Osteocyte (in vitro differentiated cells): ENCODE results near the gene MAML2. TPM values are rescaled to one million over a fixed set of nuclear protein-coding genes. Genes with fewer than 3 reads are reported as not detected.

Source experiments
- DNase-seq: peaks from one replicate; pipeline ENCODE4 v3.0.0; 2021; ENCODE audit warnings: mixed read lengths; ENCODE audit not compliant: unreplicated experiment; ENCODE audit errors: extremely low spot score
- H3K27ac Mint-ChIP-seq: one replicate; pipeline ENCODE4 v1.8.0; 2021; ENCODE audit warnings: mild to moderate bottlenecking, mixed read lengths; ENCODE audit not compliant: unreplicated experiment
- H3K27me3 Mint-ChIP-seq: one replicate; pipeline ENCODE4 v1.8.0; 2021; ENCODE audit warnings: mixed read lengths; ENCODE audit not compliant: unreplicated experiment
- H3K36me3 Mint-ChIP-seq: one replicate; pipeline ENCODE4 v1.8.0; 2021; ENCODE audit warnings: mixed read lengths; ENCODE audit not compliant: unreplicated experiment
- H3K4me1 Mint-ChIP-seq: one replicate; pipeline ENCODE4 v1.8.0; 2021; ENCODE audit warnings: mixed read lengths; ENCODE audit not compliant: unreplicated experiment
- H3K4me3 Mint-ChIP-seq: one replicate; pipeline ENCODE4 v1.8.0; 2021; ENCODE audit warnings: mild to moderate bottlenecking, moderate library complexity, mixed read lengths; ENCODE audit not compliant: unreplicated experiment
- H3K9me3 Mint-ChIP-seq: one replicate; pipeline ENCODE4 v1.8.0; 2021; ENCODE audit warnings: mixed read lengths; ENCODE audit not compliant: unreplicated experiment
- total RNA-seq: library from RNA; stranded (reverse); gene quantifications from 2 replicates; pipeline ENCODE4 v1.2.1, GENCODE V29; 2021
- TF ChIP-seq, protein P1 (sequence below): fragments of 200-600 bp; sonication (generic); IDR thresholded peaks from 2 replicates; pipeline ENCODE4 v1.5.0; 2021; ENCODE audit warnings: antibody characterized with exemption, mild to moderate bottlenecking, moderate library complexity

MAML2 gene
- total RNA-seq, 1 donor from 2014 or later = 29.3 TPM

DNA sequence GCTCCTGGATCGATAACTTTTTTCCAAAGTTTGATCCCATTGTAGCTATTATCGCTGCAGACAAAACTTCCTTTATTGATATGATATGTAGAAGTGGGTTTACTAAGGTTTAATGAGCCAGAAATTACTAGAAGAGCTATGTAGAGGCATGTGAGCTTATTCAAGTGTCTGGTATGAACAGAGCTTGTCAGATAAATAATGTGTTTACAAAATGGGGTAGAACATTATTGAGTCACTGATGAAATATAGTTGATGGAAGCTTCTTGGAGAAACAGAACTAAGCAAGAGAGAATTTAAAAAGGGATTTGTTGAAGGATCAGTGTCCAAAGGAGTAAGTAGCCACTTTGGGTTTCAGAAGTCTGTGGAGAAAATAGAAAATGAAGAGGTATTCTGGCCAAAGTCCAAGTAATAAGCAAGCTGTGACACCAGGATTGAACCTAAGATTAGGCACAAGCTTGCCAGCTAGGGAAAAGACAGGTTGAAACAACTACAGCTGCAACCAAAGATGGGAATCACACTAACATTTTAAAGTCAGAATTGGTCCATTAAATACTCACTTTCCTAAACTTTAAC is 104.3 kb downstream of the MAML2 start:
- H3K27me3 Mint-ChIP-seq = no peaks in the 10 kb centered on the region
- no peak for DNase-seq
- TF ChIP-seq, protein P1, sequence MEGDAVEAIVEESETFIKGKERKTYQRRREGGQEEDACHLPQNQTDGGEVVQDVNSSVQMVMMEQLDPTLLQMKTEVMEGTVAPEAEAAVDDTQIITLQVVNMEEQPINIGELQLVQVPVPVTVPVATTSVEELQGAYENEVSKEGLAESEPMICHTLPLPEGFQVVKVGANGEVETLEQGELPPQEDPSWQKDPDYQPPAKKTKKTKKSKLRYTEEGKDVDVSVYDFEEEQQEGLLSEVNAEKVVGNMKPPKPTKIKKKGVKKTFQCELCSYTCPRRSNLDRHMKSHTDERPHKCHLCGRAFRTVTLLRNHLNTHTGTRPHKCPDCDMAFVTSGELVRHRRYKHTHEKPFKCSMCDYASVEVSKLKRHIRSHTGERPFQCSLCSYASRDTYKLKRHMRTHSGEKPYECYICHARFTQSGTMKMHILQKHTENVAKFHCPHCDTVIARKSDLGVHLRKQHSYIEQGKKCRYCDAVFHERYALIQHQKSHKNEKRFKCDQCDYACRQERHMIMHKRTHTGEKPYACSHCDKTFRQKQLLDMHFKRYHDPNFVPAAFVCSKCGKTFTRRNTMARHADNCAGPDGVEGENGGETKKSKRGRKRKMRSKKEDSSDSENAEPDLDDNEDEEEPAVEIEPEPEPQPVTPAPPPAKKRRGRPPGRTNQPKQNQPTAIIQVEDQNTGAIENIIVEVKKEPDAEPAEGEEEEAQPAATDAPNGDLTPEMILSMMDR = no peak
- H3K4me1 Mint-ChIP-seq = peaks cover 42% of the 10 kb centered on the region
- no peak overlapping the region for H3K27ac Mint-ChIP-seq
- no peaks in the 10 kb centered on the region for H3K9me3 Mint-ChIP-seq
- H3K4me3 Mint-ChIP-seq = no peak overlapping the region
- H3K36me3 Mint-ChIP-seq = peaks cover 4% of the 10 kb centered on the region

DNA sequence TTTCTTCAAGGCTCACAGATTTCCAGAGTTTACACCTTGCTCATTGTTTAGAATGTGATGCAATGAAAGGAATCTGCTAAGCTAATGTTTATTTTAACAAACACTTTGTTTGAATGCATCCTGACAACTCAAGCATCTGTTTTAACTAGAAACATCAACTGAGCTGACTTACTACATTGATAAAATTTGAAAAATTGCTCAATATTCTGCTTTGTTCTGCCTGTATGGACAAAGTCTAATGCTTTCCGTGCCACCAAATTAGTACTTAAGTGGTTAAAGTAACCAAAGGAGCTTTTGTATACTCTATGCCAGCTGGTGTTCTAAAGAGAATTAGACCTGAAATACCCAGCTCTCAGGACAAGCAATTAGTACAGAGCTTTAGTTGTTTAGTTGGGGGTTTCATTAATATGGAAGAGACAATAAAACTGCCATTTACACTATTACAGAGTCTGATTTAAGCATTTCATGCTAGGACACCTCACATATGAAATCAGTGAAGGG is 105.2 kb downstream of the MAML2 start:
- Mint-ChIP-seq H3K9me3 (no peaks in the 10 kb centered on the region), H3K4me3 (no peak overlapping the region), H3K27ac (no peak overlapping the region), H3K36me3 (peaks cover 4% of the 10 kb centered on the region), H3K27me3 (no peaks in the 10 kb centered on the region), H3K4me1 (peaks cover 37% of the 10 kb centered on the region)
- DNase-seq = no peak
- TF ChIP-seq, protein P1 = no peak

DNA sequence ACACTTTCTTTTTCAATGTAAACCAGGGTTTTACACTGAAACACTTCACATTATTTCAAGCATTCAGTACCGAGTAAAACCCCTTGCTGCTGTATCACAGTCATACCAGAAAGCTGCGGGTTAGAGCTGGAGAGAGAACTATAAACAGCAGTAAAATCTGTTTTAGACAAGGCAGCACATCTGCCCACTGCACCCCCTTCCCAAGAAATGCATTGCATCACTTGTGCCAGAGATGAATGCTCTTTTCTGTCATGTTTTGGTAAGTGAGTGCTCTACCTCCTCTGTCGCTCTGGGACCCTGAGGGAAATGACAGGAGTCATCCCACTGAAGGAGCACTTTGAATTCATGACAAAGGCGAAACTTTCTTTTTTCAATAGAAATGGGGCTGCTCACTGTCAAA is 107.2 kb downstream of the MAML2 start:
- TF ChIP-seq, protein P1 = no peak
- H3K27ac Mint-ChIP-seq = peak overlapping the region; percentile 55
- H3K9me3 Mint-ChIP-seq = no peaks in the 10 kb centered on the region
- H3K4me3 Mint-ChIP-seq = no peak overlapping the region
- peaks cover 30% of the 10 kb centered on the region for H3K4me1 Mint-ChIP-seq
- DNase-seq = no peak
- H3K27me3 Mint-ChIP-seq = no peaks in the 10 kb centered on the region
- peaks cover 4% of the 10 kb centered on the region for H3K36me3 Mint-ChIP-seq

DNA sequence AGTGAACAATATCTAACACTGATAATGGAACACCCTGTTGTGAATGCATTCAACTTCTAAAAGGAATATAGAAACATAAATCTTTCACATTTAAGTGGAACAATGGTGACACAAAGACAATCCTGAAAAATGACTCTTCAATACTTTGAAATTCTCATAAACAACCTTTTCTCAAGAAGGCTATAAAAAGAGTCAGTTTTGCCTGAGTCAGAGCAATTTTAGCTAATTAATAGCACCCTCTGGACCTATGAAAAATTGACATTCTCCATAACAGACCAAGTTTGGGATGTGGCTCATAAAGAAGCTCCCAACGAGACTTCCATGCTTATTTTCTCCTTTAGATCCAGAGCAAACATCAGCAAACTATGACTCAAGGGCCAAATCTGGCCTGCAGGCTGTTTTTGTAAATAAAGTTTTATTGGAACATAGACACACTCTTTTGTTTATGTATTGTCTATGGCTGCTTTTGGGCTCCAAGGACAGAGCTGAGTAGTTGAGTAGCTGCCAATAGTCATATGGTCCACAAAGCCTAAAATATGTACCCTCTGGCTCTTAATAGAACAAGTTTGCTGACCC is 108.0 kb downstream of the MAML2 start:
- Mint-ChIP-seq H3K9me3 (no peaks in the 10 kb centered on the region), H3K27me3 (no peaks in the 10 kb centered on the region), H3K36me3 (peaks cover 4% of the 10 kb centered on the region), H3K4me1 (peaks cover 37% of the 10 kb centered on the region), H3K4me3 (no peak overlapping the region), H3K27ac (peak overlapping the region; percentile 55)
- no peak for DNase-seq
- TF ChIP-seq, protein P1 = no peak

DNA sequence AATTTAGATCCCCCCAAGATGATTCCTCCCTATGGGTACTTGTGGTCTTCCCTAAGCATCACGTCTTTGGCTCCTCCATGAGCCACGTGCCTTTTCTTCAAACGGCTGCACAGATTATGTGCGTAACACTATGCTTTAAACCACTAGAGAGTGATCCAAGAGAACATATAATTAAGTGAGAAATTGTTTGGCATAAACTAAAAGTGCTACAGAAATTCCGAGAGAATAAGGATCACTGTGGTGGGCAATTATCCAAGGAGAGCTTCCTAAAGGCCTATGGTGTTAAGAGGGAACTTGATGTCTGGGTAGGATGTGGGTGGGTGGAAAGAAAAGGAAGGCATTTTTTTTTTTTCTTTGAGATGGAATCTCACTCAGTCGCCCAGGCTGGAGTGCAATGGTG is 110.9 kb downstream of the MAML2 start:
- Mint-ChIP-seq H3K36me3 (peaks cover 4% of the 10 kb centered on the region), H3K4me1 (peaks cover 65% of the 10 kb centered on the region), H3K27ac (peak overlapping the region; percentile 53), H3K9me3 (no peaks in the 10 kb centered on the region), H3K27me3 (no peaks in the 10 kb centered on the region), H3K4me3 (no peak overlapping the region)
- no peak for DNase-seq
- TF ChIP-seq, protein P1 = no peak
